ENCODE results near the gene CDC42SE2.

DNA sequence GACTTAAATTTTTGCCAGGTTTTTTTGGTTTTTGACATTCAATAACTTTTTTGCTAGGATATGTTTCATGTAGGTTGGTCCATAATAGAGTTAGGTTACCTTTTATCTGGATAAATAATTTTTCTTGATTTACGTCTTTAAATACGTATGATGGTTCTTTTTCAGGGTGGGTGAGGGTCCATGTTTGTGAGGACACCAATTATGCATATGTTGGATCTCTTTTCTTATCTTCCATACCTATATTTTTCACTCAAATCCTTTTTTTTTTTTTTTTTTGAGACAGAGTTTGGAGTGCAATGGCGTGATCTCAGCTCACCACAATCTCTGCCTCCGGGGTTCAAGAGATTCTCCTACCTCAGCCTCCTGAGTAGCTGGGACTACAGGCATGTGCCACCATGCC lies 17.3 kb upstream of the CDC42SE2 start:
- TF ChIP-seq, protein P1, sequence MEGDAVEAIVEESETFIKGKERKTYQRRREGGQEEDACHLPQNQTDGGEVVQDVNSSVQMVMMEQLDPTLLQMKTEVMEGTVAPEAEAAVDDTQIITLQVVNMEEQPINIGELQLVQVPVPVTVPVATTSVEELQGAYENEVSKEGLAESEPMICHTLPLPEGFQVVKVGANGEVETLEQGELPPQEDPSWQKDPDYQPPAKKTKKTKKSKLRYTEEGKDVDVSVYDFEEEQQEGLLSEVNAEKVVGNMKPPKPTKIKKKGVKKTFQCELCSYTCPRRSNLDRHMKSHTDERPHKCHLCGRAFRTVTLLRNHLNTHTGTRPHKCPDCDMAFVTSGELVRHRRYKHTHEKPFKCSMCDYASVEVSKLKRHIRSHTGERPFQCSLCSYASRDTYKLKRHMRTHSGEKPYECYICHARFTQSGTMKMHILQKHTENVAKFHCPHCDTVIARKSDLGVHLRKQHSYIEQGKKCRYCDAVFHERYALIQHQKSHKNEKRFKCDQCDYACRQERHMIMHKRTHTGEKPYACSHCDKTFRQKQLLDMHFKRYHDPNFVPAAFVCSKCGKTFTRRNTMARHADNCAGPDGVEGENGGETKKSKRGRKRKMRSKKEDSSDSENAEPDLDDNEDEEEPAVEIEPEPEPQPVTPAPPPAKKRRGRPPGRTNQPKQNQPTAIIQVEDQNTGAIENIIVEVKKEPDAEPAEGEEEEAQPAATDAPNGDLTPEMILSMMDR (IDR thresholded peaks at IDR 0.05; ENCODE audit: low read depth, low read length), result no peak
- no peak for TF ChIP-seq EZH2phosphoT487 (IDR thresholded peaks at IDR 0.05; ENCODE audit: low read depth)
